H1 (cell line): Measurements from ENCODE around the gene L2HGDH. TPM values are rescaled to one million over a fixed set of nuclear protein-coding genes. Genes with fewer than 3 reads are reported as not detected.

Experiments used
- CTCF ChIA-PET: fragments of 300-600 bp; sonication (Branson Sonifier 250); formaldehyde crosslinking; loops from one replicate; lab custom pipeline; 2021; ENCODE audit not compliant: partially characterized antibody; lab: Charles Lee
- POLR2A ChIA-PET: fragments of 300-600 bp; sonication (Branson Sonifier 250); formaldehyde crosslinking; loops from one replicate; lab custom pipeline; 2021; ENCODE audit warnings: inconsistent platforms; ENCODE audit not compliant: partially characterized antibody; lab: Charles Lee
- DNase-seq, 2 experiments: peaks; one replicate each; pipeline versions ENCODE4 v3.0.0 to v3.0.0-alpha.2; 2010 to 2022; ENCODE audit warnings: low spot score in 2 of 2, low read depth in 1 of 2, mixed read lengths in 1 of 2
- FAIRE-seq: peaks from 2 replicates; lab custom pipeline; 2011; peaks lifted over from hg19 to GRCh38; lab: Jason Lieb, UNC
- H2AFZ ChIP-seq: 2 replicates; pipeline ENCODE4 v1.8.1; 2012; ENCODE audit warnings: low read length, inconsistent platforms
- H2AK5ac ChIP-seq: 2 replicates; pipeline ENCODE4 v1.6.1; 2013; ENCODE audit warnings: low read depth, low read length
- H2BK120ac ChIP-seq: replicated peaks from 2 replicates; pipeline ENCODE3; 2013; ENCODE audit warnings: low read depth, low read length, inconsistent platforms
- H2BK12ac ChIP-seq: 2 replicates; pipeline ENCODE4 v1.6.1; 2013; ENCODE audit warnings: low read depth, low read length
- H2BK15ac ChIP-seq: 2 replicates; pipeline ENCODE4 v1.6.1; 2013; ENCODE audit warnings: low read length
- H2BK20ac ChIP-seq: 2 replicates; pipeline ENCODE4 v1.6.1; 2013; ENCODE audit warnings: low read length
- H2BK5ac ChIP-seq: 2 replicates; pipeline ENCODE4 v1.6.1; 2013; ENCODE audit warnings: low read depth, low read length
- H3K14ac ChIP-seq: 2 replicates; pipeline ENCODE4 v1.6.1; 2013; ENCODE audit warnings: inconsistent platforms; ENCODE audit not compliant: insufficient read length
- H3K18ac ChIP-seq: 2 replicates; pipeline ENCODE4 v1.6.1; 2013; ENCODE audit warnings: low read length; ENCODE audit errors: extremely low read depth
- H3K23ac ChIP-seq: 2 replicates; pipeline ENCODE4 v1.6.1; 2013; ENCODE audit warnings: inconsistent platforms; ENCODE audit not compliant: insufficient read length
- H3K23me2 ChIP-seq: 2 replicates; pipeline ENCODE4 v1.6.1; 2013; ENCODE audit warnings: low read depth, low read length
- H3K27ac ChIP-seq: 2 replicates; pipeline ENCODE4 v1.6.1; 2011; ENCODE audit warnings: low read depth, low read length, inconsistent platforms
- H3K27me3 ChIP-seq, 4 experiments: replicated peaks in 1 of 4; 1 replicate in 1 of 4; 2 replicates in 3 of 4; pipeline versions ENCODE4 v1.6.1 to v1.8.1; 2011 to 2013; ENCODE audit warnings: low read length in 3 of 4, mild to moderate bottlenecking in 3 of 4, inconsistent platforms in 2 of 4, mixed read lengths in 2 of 4, moderate library complexity in 1 of 4; ENCODE audit not compliant: control insufficient read depth in 3 of 4, insufficient read depth in 3 of 4; ENCODE audit errors: extremely low read depth in 1 of 4
- H3K36me3 ChIP-seq, 4 experiments: 2 replicates each; pipeline versions ENCODE4 v1.6.1 to v1.8.1; 2011 to 2013; ENCODE audit warnings: mild to moderate bottlenecking in 4 of 4, low read length in 3 of 4, moderate library complexity in 2 of 4, control low read depth in 1 of 4, inconsistent platforms in 1 of 4; ENCODE audit not compliant: insufficient read depth in 4 of 4, control insufficient read depth in 2 of 4
- H3K4ac ChIP-seq: replicated peaks from 2 replicates; pipeline ENCODE3; 2013; ENCODE audit warnings: low read length, low read depth, mixed read lengths, inconsistent platforms; ENCODE audit not compliant: insufficient read length
- H3K4me1 ChIP-seq, 4 experiments: replicated peaks in 1 of 4; 1 replicate in 1 of 4; 2 replicates in 3 of 4; pipeline versions ENCODE4 v1.6.1 to v1.8.1; 2011 to 2013; ENCODE audit warnings: low read length in 3 of 4, inconsistent platforms in 2 of 4, mixed read lengths in 1 of 4; ENCODE audit not compliant: insufficient read depth in 4 of 4, control insufficient read depth in 3 of 4
- H3K4me2 ChIP-seq, 2 experiments: 2 replicates each; pipeline versions ENCODE4 v1.6.1 to v1.8.1; 2011 to 2013; ENCODE audit warnings: low read depth in 2 of 2, low read length in 2 of 2, control low read depth in 1 of 2, inconsistent platforms in 1 of 2, mild to moderate bottlenecking in 1 of 2; ENCODE audit not compliant: insufficient read depth in 1 of 2
- H3K4me3 ChIP-seq, 4 experiments: fragments of 200-600, 300-600 bp in 1 of 4; sonication (generic), shearing (Covaris generic), sonication (Bioruptor Twin) in 1 of 4; 2 replicates each; pipeline versions ENCODE4 v1.5.1 to v1.8.1; 2011 to 2016; ENCODE audit warnings: low read length in 4 of 4, low read depth in 3 of 4, control low read depth in 2 of 4, inconsistent platforms in 2 of 4, mild to moderate bottlenecking in 2 of 4, mixed read lengths in 1 of 4, moderate library complexity in 1 of 4; ENCODE audit not compliant: insufficient read depth in 2 of 4; ENCODE audit errors: extremely low read depth in 1 of 4
- H3K56ac ChIP-seq: replicated peaks from 2 replicates; pipeline ENCODE3; 2013; ENCODE audit warnings: low read depth, mild to moderate bottlenecking, mixed read lengths, low read length, inconsistent platforms; ENCODE audit not compliant: insufficient read length
- H3K79me1 ChIP-seq: 2 replicates; pipeline ENCODE4 v1.6.1; 2013; ENCODE audit warnings: low read depth, low read length, control low read depth
- H3K79me2 ChIP-seq, 2 experiments: 2 replicates each; pipeline versions ENCODE4 v1.6.1 to v1.8.1; 2012 to 2013; ENCODE audit warnings: low read length in 2 of 2, mild to moderate bottlenecking in 2 of 2, inconsistent platforms in 1 of 2; ENCODE audit not compliant: insufficient read depth in 2 of 2, control insufficient read depth in 1 of 2
- H3K9ac ChIP-seq, 4 experiments: replicated peaks in 1 of 4; 1 replicate in 1 of 4; 2 replicates in 3 of 4; pipeline versions ENCODE4 v1.6.1 to v1.8.1; 2011 to 2013; ENCODE audit warnings: low read depth in 3 of 4, low read length in 3 of 4, control low read depth in 2 of 4, mild to moderate bottlenecking in 2 of 4, moderate library complexity in 2 of 4, inconsistent platforms in 1 of 4; ENCODE audit errors: extremely low read depth in 1 of 4
- H3K9me3 ChIP-seq, 2 experiments: 2 replicates each; pipeline versions ENCODE4 v1.6.1 to v1.8.1; 2012 to 2013; ENCODE audit warnings: mild to moderate bottlenecking in 2 of 2, moderate library complexity in 2 of 2, control low read depth in 1 of 2, inconsistent platforms in 1 of 2, low read depth in 1 of 2, low read length in 1 of 2, mixed read lengths in 1 of 2; ENCODE audit not compliant: insufficient read depth in 2 of 2
- H4K20me1 ChIP-seq, 2 experiments: replicated peaks in 1 of 2; 2 replicates each; pipeline versions ENCODE3 to v1.8.1; 2011 to 2013; ENCODE audit warnings: inconsistent platforms in 2 of 2, low read length in 2 of 2, mild to moderate bottlenecking in 1 of 2; ENCODE audit not compliant: insufficient read depth in 2 of 2, control insufficient read depth in 1 of 2
- H4K5ac ChIP-seq: 2 replicates; pipeline ENCODE4 v1.6.1; 2013; ENCODE audit warnings: low read length, low read depth, mixed read lengths, inconsistent platforms; ENCODE audit not compliant: insufficient read length
- H4K8ac ChIP-seq: 2 replicates; pipeline ENCODE4 v1.8.0; 2013; ENCODE audit warnings: mild to moderate bottlenecking, moderate library complexity, low read length, inconsistent platforms; ENCODE audit not compliant: insufficient read depth; ENCODE audit errors: extremely low read depth
- H4K91ac ChIP-seq: replicated peaks from 2 replicates; pipeline ENCODE3; 2013; ENCODE audit warnings: low read length, mixed read lengths, inconsistent platforms; ENCODE audit not compliant: insufficient read length
- BRCA1 ChIP-seq: IDR thresholded peaks from 2 replicates; pipeline ENCODE4 v1.6.1; 2012; ENCODE audit warnings: low read depth, low read length, improper control_type of control experiment
- CREB1 ChIP-seq: IDR thresholded peaks from 2 replicates; pipeline ENCODE4 v1.6.1; 2012; ENCODE audit warnings: inconsistent platforms
- E2F6 ChIP-seq: IDR thresholded peaks from 2 replicates; pipeline ENCODE4 v1.6.1; 2012; ENCODE audit warnings: inconsistent platforms
- KDM4A ChIP-seq: IDR thresholded peaks from one replicate; pipeline ENCODE4 v1.7.1; 2012; ENCODE audit warnings: low read depth, mild to moderate bottlenecking, moderate library complexity, low read length, inconsistent platforms; ENCODE audit not compliant: severe bottlenecking
- POLR2A ChIP-seq, 2 experiments: IDR thresholded peaks; 1 replicate in 1 of 2; 2 replicates in 1 of 2; pipeline ENCODE4 v1.6.1; 2011; ENCODE audit warnings: low read depth in 2 of 2, low read length in 2 of 2, mild to moderate bottlenecking in 2 of 2; ENCODE audit errors: control extremely low read depth in 1 of 2
- POU5F1 ChIP-seq: IDR thresholded peaks from 2 replicates; pipeline ENCODE4 v1.6.1; 2011; ENCODE audit warnings: low read depth, mild to moderate bottlenecking, low read length, moderate library complexity
- WGBS, 2 experiments: shearing (Covaris generic) in 1 of 2; methylation state at CpG; one replicate each; pipeline versions ENCODE4 v1.1.6 to v1.1.7; 2013 to 2015; ENCODE audit warnings: low lambda C conversion rate in 2 of 2, mixed read lengths in 2 of 2, inconsistent platforms in 1 of 2, low coverage in 1 of 2, missing lambda C conversion rate in 1 of 2; ENCODE audit not compliant: insufficient replicate concordance in 2 of 2, insufficient coverage in 1 of 2, insufficient read length in 1 of 2; ENCODE audit errors: extremely low coverage in 1 of 2, missing lambda C conversion rate in 1 of 2; 5-methylcytosine and 5-hydroxymethylcytosine counted together
- polyA plus RNA-seq, 7 experiments: library from polyadenylated mRNA; depleted of rRNA in 3 of 7; stranded (reverse) in 5 of 7; unstranded in 2 of 7; fragments of >200 nt in 5 of 7; fragments of 200-250 nt in 2 of 7; gene quantifications; 1 replicate in 5 of 7; 2 replicates in 1 of 7; 4 replicates in 1 of 7; pipeline versions ENCODE4 v1.2.1 to v1.2.3, GENCODE V29; 2011 to 2013; ENCODE audit warnings: missing spikeins in 2 of 7, mixed read lengths in 2 of 7
- total RNA-seq: library from RNA; stranded (reverse); fragmentation: NEBNext Ultra II Directional; extraction: Animal tissue kit (Norgen Biotek cat#: 25700); gene quantifications from 2 replicates; pipeline ENCODE4 v1.2.1, GENCODE V29; 2021

Gene L2HGDH
- total and polyA plus RNA-seq, 2 of the 8 experiments (the other 6 are each of a cell fraction or from before 2014, with no cell fraction given), result 12.2 to 28.6 TPM

DNA sequence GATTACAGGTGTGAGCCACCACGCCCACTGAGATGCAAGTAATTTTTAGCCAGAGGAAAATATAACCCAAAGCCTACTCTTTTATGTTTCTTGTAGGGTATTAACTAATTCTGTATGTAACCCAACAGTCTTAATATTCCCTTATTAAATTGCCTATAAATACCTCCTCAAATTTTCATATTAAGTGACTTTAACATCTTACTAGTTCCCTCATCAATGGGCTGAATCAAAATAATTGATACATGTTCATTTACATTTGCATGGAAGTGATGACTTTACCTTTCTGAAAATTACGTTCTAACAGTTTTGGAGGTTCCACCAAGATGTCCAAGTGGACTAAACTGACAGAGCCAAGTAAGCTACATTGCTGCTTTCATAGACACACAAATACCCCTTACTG, 83.7 kb downstream of the L2HGDH start:
- CTCF ChIA-PET, result interaction anchor here (0.6 kb wide), 1 partner anchor 741 kb away, joined by 3 read pairs; no protein-coding TSS in a partner anchor

More for the DNA sequence above, 83.7 kb downstream of the L2HGDH start:
- Histone ChIP-seq H2BK120ac (no peak overlapping the region), H3K79me1 (no peaks in the 10 kb centered on the region), H4K91ac (no peak overlapping the region), H3K36me3 (no peaks in the 10 kb centered on the region), H3K23ac (no peak overlapping the region), H3K4me1 (no peaks in the 10 kb centered on the region; a peak in 2 of 7 replicates), H3K4ac (no peak overlapping the region), H2BK20ac (no peak overlapping the region), H2AFZ (no peak overlapping the region), H3K79me2 (peaks cover 0 to 22% of the 10 kb centered on the region in 2 experiments; a peak in 3 of 4 replicates), H3K9me3 (no peaks in the 10 kb centered on the region), H2AK5ac (no peak overlapping the region), H3K23me2 (peaks cover 3% of the 10 kb centered on the region; the same call in 1 of the 2 replicates), H2BK5ac (no peak overlapping the region), H3K4me3 (no peak overlapping the region), H3K27me3 (peaks cover 0 to 5% (median 0%) of the 10 kb centered on the region in 4 experiments; a peak in 2 of 7 replicates), H4K20me1 (no peaks in the 10 kb centered on the region), H4K5ac (no peak overlapping the region), H2BK12ac (no peak overlapping the region), H3K18ac (no peak overlapping the region), H3K9ac (no peak overlapping the region), H3K27ac (no peak overlapping the region), H4K8ac (no peak overlapping the region), H3K14ac (no peak overlapping the region), H2BK15ac (no peak overlapping the region), H3K56ac (no peak overlapping the region), H3K4me2 (no peak overlapping the region)
- no peak for FAIRE-seq
- POLR2A ChIA-PET, result interaction anchor here (1.0 kb wide), 1 partner anchor 10 kb away, joined by 3 read pairs; no protein-coding TSS in a partner anchor
- TF ChIP-seq BRCA1 (no peak), E2F6 (no peak), KDM4A (no peak), POU5F1 (no peak), POLR2A (IDR thresholded peaks at IDR 0.05; ENCODE audit: control extremely low read depth in 1 of 2, low read depth in 2 of 2, low read length in 2 of 2) (no peak), CREB1 (no peak)
- DNase-seq, result no peak
- WGBS, 2 experiments, result 92% methylated on average over 2 of the region's 2 CpGs; no CpG with 5 or more reads in 1 of the 2 experiments
